HT1080 (cell line): Measurements from ENCODE around the gene FOXL2NB. TPM values are rescaled to one million over a fixed set of nuclear protein-coding genes. Genes with fewer than 3 reads are reported as not detected.

Source experiments
- DNase-seq: peaks from one replicate; pipeline ENCODE4 v3.0.0-alpha.2; 2015; ENCODE audit warnings: low read depth
- total RNA-seq: library from RNA; depleted of rRNA; stranded (reverse); fragments of >200 nt; shearing (Covaris generic); gene quantifications from 2 replicates; pipeline ENCODE4 v1.2.3, GENCODE V29; 2014

The FOXL2NB gene
- total RNA-seq, 1 experiment from 2014 or later: not detected

- DNase-seq: no peak
These were observed 1.9 kb upstream of the FOXL2NB start for GRCh38 chr3:138944929-138945708.

- DNase-seq: no peak
These were observed 1.0 kb upstream of the FOXL2NB start for GRCh38 chr3:138945709-138946662.

- no peak for DNase-seq
These were observed 591 bp downstream of the FOXL2NB start for GRCh38 chr3:138947495-138948121.

GRCh38 chr3:138948371-138949001 is 1.5 kb downstream of the FOXL2NB start:
- DNase-seq: no peak

GRCh38 chr3:138949002-138949418 is 2.0 kb downstream of the FOXL2NB start:
- no peak for DNase-seq

GRCh38 chr3:138949445-138950005 is 2.5 kb downstream of the FOXL2NB start:
- DNase-seq: no peak

GRCh38 chr3:138950006-138950644 is 3.1 kb downstream of the FOXL2NB start:
- no peak for DNase-seq

- DNase-seq: no peak
These were observed 3.7 kb downstream of the FOXL2NB start for GRCh38 chr3:138950701-138951100.

- DNase-seq: no peak
These were observed 13.4 kb downstream of the FOXL2NB start for GRCh38 chr3:138960417-138960852.

GRCh38 chr3:138962854-138963560 is 16.0 kb downstream of the FOXL2NB start:
- DNase-seq: no peak

GRCh38 chr3:138964264-138964663 is 17.2 kb downstream of the FOXL2NB start:
- no peak for DNase-seq

GRCh38 chr3:138964923-138965322 is 17.9 kb downstream of the FOXL2NB start:
- no peak for DNase-seq

- peak; percentile 45 for DNase-seq
These were observed 24.8 kb downstream of the FOXL2NB start for GRCh38 chr3:138971766-138972320.

- DNase-seq: no peak
These were observed 25.9 kb downstream of the FOXL2NB start for GRCh38 chr3:138972941-138973340.

- peak; percentile 86 for DNase-seq
These were observed 27.4 kb downstream of the FOXL2NB start for GRCh38 chr3:138974462-138974861.

- DNase-seq: no peak
These were observed 28.3 kb downstream of the FOXL2NB start for GRCh38 chr3:138975351-138975750.

GRCh38 chr3:138976047-138976446 is 29.0 kb downstream of the FOXL2NB start:
- no peak for DNase-seq

GRCh38 chr3:138984816-138985215 is 37.8 kb downstream of the FOXL2NB start:
- peak; percentile 18 for DNase-seq

- no peak for DNase-seq
These were observed 38.9 kb downstream of the FOXL2NB start for GRCh38 chr3:138985932-138986331.
